HCT116 (cell line): ENCODE data around the gene IGF2R. TPM values are rescaled to one million over a fixed set of nuclear protein-coding genes. Genes with fewer than 3 reads are reported as not detected.

Source experiments
- ATAC-seq: fragments of 200-7000 bp; cut with Tn5 transposase; 2 replicates; pipeline ENCODE4 v1.9.1; 2020; ENCODE audit warnings: mild to moderate bottlenecking, moderate library complexity
- BruUV-seq: library from RNA; stranded (reverse); fragments of 400-500 nt; replicated peaks from 2 replicates; lab custom pipeline; 2021; lab: Mats Ljungman, UMichigan
- CTCF ChIA-PET: fragments of 300-600 bp; sonication (Branson Sonifier 250); formaldehyde crosslinking; loops from one replicate; lab custom pipeline; 2021; ENCODE audit warnings: antibody characterized with exemption; lab: Charles Lee
- POLR2A ChIA-PET: fragments of 300-600, 350-600 bp; sonication (Branson Sonifier 250); formaldehyde crosslinking; loops from one replicate; lab custom pipeline; 2021; ENCODE audit warnings: antibody characterized with exemption; lab: Charles Lee
- RAD21 ChIA-PET, 2 experiments: fragments of 300-600 bp; sonication (Branson Sonifier 250); formaldehyde crosslinking; loops; one replicate each; lab custom pipeline; 2023; ENCODE audit warnings: low total read pairs in 2 of 2; ENCODE audit not compliant: uncharacterized antibody in 2 of 2, unreplicated experiment in 2 of 2, low non-redundant PET in 1 of 2; lab: Charles Lee
- DNase-seq: peaks from one replicate; pipeline ENCODE4 v3.0.0-alpha.2; 2010; ENCODE audit warnings: low read depth, low spot score
- H2AFZ ChIP-seq: fragments of 200-600 bp; shearing (Covaris generic), sonication (generic); 2 replicates; pipeline ENCODE4 v1.6.1; 2017; ENCODE audit warnings: low read depth, mixed run types, mixed read lengths, antibody characterized with exemption, low read length; ENCODE audit not compliant: poor library complexity, severe bottlenecking
- H3K27ac ChIP-seq: 2 replicates; pipeline ENCODE4 v1.5.1; 2012; ENCODE audit warnings: low read depth, low read length
- H3K27me3 ChIP-seq: fragments of 200-600 bp; sonication (generic); 2 replicates; pipeline ENCODE4 v1.6.1; 2016; ENCODE audit warnings: mixed run types, low read length, mixed read lengths; ENCODE audit not compliant: insufficient read depth
- H3K36me3 ChIP-seq, 2 experiments: fragments of 200-500 bp in 1 of 2; fragments of 200-600 bp in 1 of 2; sonication (Bioruptor generic) in 1 of 2; sonication (generic) in 1 of 2; 2 replicates each; pipeline versions ENCODE4 v1.5.1 to v1.6.1; 2014 to 2016; ENCODE audit warnings: low read length in 2 of 2, inconsistent platforms in 1 of 2, mixed read lengths in 1 of 2, mixed run types in 1 of 2; ENCODE audit not compliant: insufficient read depth in 2 of 2, control insufficient read depth in 1 of 2
- H3K4me1 ChIP-seq, 2 experiments: fragments of 200-600 bp in 1 of 2; sonication (generic) in 1 of 2; 2 replicates each; pipeline versions ENCODE4 v1.5.1 to v1.6.1; 2012 to 2017; ENCODE audit warnings: low read length in 2 of 2, inconsistent platforms in 1 of 2, mild to moderate bottlenecking in 1 of 2, mixed read lengths in 1 of 2, mixed run types in 1 of 2, moderate library complexity in 1 of 2; ENCODE audit not compliant: insufficient read depth in 2 of 2, control insufficient read depth in 1 of 2
- H3K4me2 ChIP-seq: fragments of 200-600 bp; sonication (generic); 2 replicates; pipeline ENCODE4 v1.6.1; 2017; ENCODE audit warnings: mixed run types, low read length, mixed read lengths
- H3K4me3 ChIP-seq, 2 experiments: fragments of 200-600 bp in 1 of 2; sonication (generic) in 1 of 2; replicated peaks in 1 of 2; 2 replicates each; pipeline ENCODE4 v1.5.1; 2011 to 2016; ENCODE audit warnings: low read length in 2 of 2, control low read depth in 1 of 2, low read depth in 1 of 2, mild to moderate bottlenecking in 1 of 2, mixed read lengths in 1 of 2, mixed run types in 1 of 2
- H3K79me2 ChIP-seq: fragments of 200-600 bp; sonication (generic); 2 replicates; pipeline ENCODE4 v1.6.1; 2017; ENCODE audit warnings: mild to moderate bottlenecking, mixed run types, low read length, moderate library complexity, mixed read lengths; ENCODE audit not compliant: insufficient read depth
- H3K9ac ChIP-seq: fragments of 200-600 bp; sonication (generic); 2 replicates; pipeline ENCODE4 v1.6.1; 2016; ENCODE audit warnings: low read length, mixed read lengths
- H3K9me2 ChIP-seq: fragments of 200-600 bp; sonication (generic), shearing (Covaris generic); 2 replicates; pipeline ENCODE4 v1.6.1; 2017; ENCODE audit warnings: mixed run types, mild to moderate bottlenecking, moderate library complexity; ENCODE audit not compliant: insufficient read depth
- H3K9me3 ChIP-seq, 2 experiments: fragments of 200-500 bp in 1 of 2; fragments of 200-600 bp in 1 of 2; sonication (Bioruptor generic) in 1 of 2; sonication (generic) in 1 of 2; 2 replicates each; pipeline ENCODE4 v1.6.1; 2014 to 2017; ENCODE audit warnings: low read length in 2 of 2, mixed read lengths in 2 of 2, inconsistent platforms in 1 of 2, low read depth in 1 of 2, mild to moderate bottlenecking in 1 of 2, mixed run types in 1 of 2, moderate library complexity in 1 of 2; ENCODE audit not compliant: control insufficient read depth in 1 of 2, insufficient read depth in 1 of 2
- H4K20me1 ChIP-seq: fragments of 200-600 bp; sonication (generic), shearing (Covaris generic); 2 replicates; pipeline ENCODE4 v1.6.1; 2017; ENCODE audit warnings: mixed run types, mild to moderate bottlenecking, moderate library complexity; ENCODE audit not compliant: insufficient read depth
- CEBPB ChIP-seq: IDR thresholded peaks from 2 replicates; pipeline ENCODE4 v1.6.1; 2012; ENCODE audit warnings: low read depth
- CTCF ChIP-seq, 3 experiments: fragments of 200-600 bp in 1 of 3; sonication (generic) in 1 of 3; IDR thresholded peaks in 2 of 3; conservative IDR thresholded peaks in 1 of 3; 2 replicates each; pipeline ENCODE4 v1.5.1; 2012 to 2017; ENCODE audit warnings: low read depth in 2 of 3, low read length in 2 of 3, antibody characterized with exemption in 1 of 3, borderline replicate concordance in 1 of 3, control low read depth in 1 of 3, mild to moderate bottlenecking in 1 of 3, mixed read lengths in 1 of 3, mixed run types in 1 of 3, moderate library complexity in 1 of 3; ENCODE audit not compliant: insufficient read depth in 1 of 3
- EGR1 ChIP-seq: IDR thresholded peaks from 2 replicates; pipeline ENCODE4 v1.6.1; 2012; ENCODE audit warnings: low read depth
- ELF1 ChIP-seq: IDR thresholded peaks from 2 replicates; pipeline ENCODE4 v1.6.1; 2012; ENCODE audit warnings: low read depth, borderline replicate concordance
- EZH2 ChIP-seq: fragments of 200-600 bp; sonication (generic); IDR thresholded peaks from 2 replicates; pipeline ENCODE4 v1.6.1; 2017; ENCODE audit warnings: antibody characterized with exemption, mixed run types
- EZH2phosphoT487 ChIP-seq: fragments of 200-600 bp; IDR thresholded peaks from 2 replicates; pipeline ENCODE4 v1.6.1; 2018; ENCODE audit warnings: antibody characterized with exemption, borderline replicate concordance
- FOSL1 ChIP-seq: IDR thresholded peaks from 2 replicates; pipeline ENCODE4 v1.6.1; 2012; ENCODE audit warnings: low read depth
- MAX ChIP-seq: IDR thresholded peaks from 2 replicates; pipeline ENCODE4 v1.6.1; 2012
- POLR2A ChIP-seq: IDR thresholded peaks from 2 replicates; pipeline ENCODE4 v1.7.0; 2011; ENCODE audit warnings: borderline replicate concordance; ENCODE audit not compliant: insufficient read depth, insufficient read length; ENCODE audit errors: extremely low read depth
- RAD21 ChIP-seq: IDR thresholded peaks from 2 replicates; pipeline ENCODE4 v1.6.1; 2012; ENCODE audit warnings: low read depth, mild to moderate bottlenecking
- REST ChIP-seq: IDR thresholded peaks from 2 replicates; pipeline ENCODE4 v1.6.1; 2012; ENCODE audit warnings: low read depth
- SIN3A ChIP-seq: IDR thresholded peaks from 2 replicates; pipeline ENCODE4 v1.6.1; 2012; ENCODE audit warnings: low read depth
- TCF7L2 ChIP-seq: IDR thresholded peaks from 2 replicates; pipeline ENCODE4 v1.7.0; 2011; ENCODE audit warnings: borderline replicate concordance, inconsistent platforms; ENCODE audit not compliant: insufficient read depth, insufficient read length; ENCODE audit errors: extremely low read depth
- ZBTB33 ChIP-seq: IDR thresholded peaks from 2 replicates; pipeline ENCODE4 v1.6.1; 2011; ENCODE audit warnings: mild to moderate bottlenecking, low read length, moderate library complexity; ENCODE audit not compliant: insufficient replicate concordance; ENCODE audit errors: extremely low read depth
- intact Hi-C: fragments of 100-400 bp; cut with micrococcal nuclease; formaldehyde crosslinking; loops from 2 replicates; pipeline ENCODE4 v1.10.0; 2022
- total RNA-seq: library from RNA; stranded (reverse); gene quantifications from one replicate; pipeline ENCODE4 v1.2.1, GENCODE V29; 2021; ENCODE audit not compliant: unreplicated experiment

The IGF2R gene
- total RNA-seq, 1 experiment from 2014 or later = 37.0 TPM

- Histone ChIP-seq H3K79me2 (no peaks in the 10 kb centered on the region), H3K27ac (no peak overlapping the region), H3K9ac (no peak overlapping the region), H4K20me1 (no peaks in the 10 kb centered on the region), H2AFZ (no peak overlapping the region), H3K9me2 (no peaks in the 10 kb centered on the region), H3K4me1 (no peaks in the 10 kb centered on the region), H3K27me3 (no peaks in the 10 kb centered on the region), H3K9me3 (no peaks in the 10 kb centered on the region), H3K36me3 (peaks cover 6 to 9% of the 10 kb centered on the region in 2 experiments; a peak in 2 of 4 replicates), H3K4me2 (no peak overlapping the region), H3K4me3 (no peak overlapping the region)
- no TSS peak for BruUV-seq
- ChIA-PET CTCF (no interaction called here), POLR2A (no interaction called here), RAD21 (no interaction called here)
- ATAC-seq = no peak
- intact Hi-C loops = no loop called here
- DNase-seq = no peak
- TF ChIP-seq EZH2 (no peak), CEBPB (no peak), ELF1 (no peak), ZBTB33 (no peak), MAX (no peak), EZH2phosphoT487 (no peak), POLR2A (no peak), RAD21 (no peak), EGR1 (no peak), CTCF (IDR thresholded peaks at IDR 0.05 in 2 of 3, conservative IDR thresholded peaks at IDR 0.05 in 1 of 3; ENCODE audit: borderline replicate concordance in 1 of 3, insufficient read depth in 1 of 3, low read depth in 2 of 3, low read length in 2 of 3) (no peak), TCF7L2 (no peak), SIN3A (no peak), REST (no peak), FOSL1 (no peak)
- TF ChIP-seq, all 23 proteins: peak for 0
These were observed 101.9 kb downstream of the IGF2R start for GRCh38 chr6:160070831-160071230.
